IMR-90 (cell line): Measurements from ENCODE around the gene SLC27A2. TPM values are rescaled to one million over a fixed set of nuclear protein-coding genes. Genes with fewer than 3 reads are reported as not detected.

Experiments
- ATAC-seq: fragments of 200-7000 bp; cut with Tn5 transposase; 2 replicates; pipeline ENCODE4 v1.9.1; 2020; ENCODE audit warnings: low read depth, mild to moderate bottlenecking, moderate library complexity
- BruUV-seq: library from RNA; stranded (reverse); fragments of 400-500 nt; replicated peaks from 2 replicates; lab custom pipeline; 2021; lab: Mats Ljungman, UMichigan
- CTCF ChIA-PET: fragments of 300-600 bp; formaldehyde crosslinking; extraction: SDS; loops from one replicate; lab custom pipeline; 2021; ENCODE audit warnings: antibody characterized with exemption; lab: Yijun Ruan, JAX
- POLR2A ChIA-PET: fragments of 300-600 bp; sonication (Branson Sonifier 250); formaldehyde crosslinking; loops from one replicate; lab custom pipeline; 2022; ENCODE audit warnings: antibody characterized with exemption; ENCODE audit not compliant: unreplicated experiment; lab: Charles Lee
- DNase-seq: peaks from one replicate; pipeline ENCODE4 v3.0.0; 2013
- H2AFZ ChIP-seq: replicated peaks from 2 replicates; pipeline ENCODE3; 2013; ENCODE audit warnings: low read length, mild to moderate bottlenecking; ENCODE audit not compliant: poor library complexity
- H2AK5ac ChIP-seq: 2 replicates; pipeline ENCODE4 v1.6.1; 2013; ENCODE audit warnings: low read depth, low read length, inconsistent platforms
- H2AK9ac ChIP-seq: replicated peaks from 2 replicates; pipeline ENCODE3; 2013; ENCODE audit warnings: mild to moderate bottlenecking, low read depth, low read length, moderate library complexity; ENCODE audit not compliant: poor library complexity
- H2BK120ac ChIP-seq: 2 replicates; pipeline ENCODE4 v1.6.1; 2013; ENCODE audit warnings: low read depth, low read length, inconsistent platforms
- H2BK15ac ChIP-seq: 3 replicates; pipeline ENCODE4 v1.6.1; 2013; ENCODE audit warnings: low read depth, low read length, inconsistent platforms
- H2BK20ac ChIP-seq: 2 replicates; pipeline ENCODE4 v1.6.1; 2013; ENCODE audit warnings: low read depth, mild to moderate bottlenecking, inconsistent platforms, low read length, moderate library complexity
- H2BK5ac ChIP-seq: 2 replicates; pipeline ENCODE4 v1.6.1; 2013; ENCODE audit warnings: mild to moderate bottlenecking, low read depth, low read length, inconsistent platforms; ENCODE audit not compliant: poor library complexity, severe bottlenecking
- H3K14ac ChIP-seq: replicated peaks from 2 replicates; pipeline ENCODE4 v1.6.1; 2013; ENCODE audit warnings: low read depth, low read length, inconsistent platforms
- H3K18ac ChIP-seq: 2 replicates; pipeline ENCODE4 v1.6.1; 2013; ENCODE audit warnings: low read depth, low read length, control low read depth
- H3K23ac ChIP-seq: 2 replicates; pipeline ENCODE4 v1.6.1; 2013; ENCODE audit warnings: low read depth, low read length, inconsistent platforms
- H3K27ac ChIP-seq: 2 replicates; pipeline ENCODE4 v1.5.1; 2013; ENCODE audit warnings: mild to moderate bottlenecking, control low read depth, low read length; ENCODE audit not compliant: insufficient read depth
- H3K27me3 ChIP-seq: 2 replicates; pipeline ENCODE4 v1.6.1; 2013; ENCODE audit warnings: low read length; ENCODE audit not compliant: control insufficient read depth, insufficient read depth
- H3K36me3 ChIP-seq: 2 replicates; pipeline ENCODE4 v1.6.1; 2013; ENCODE audit warnings: low read length, mixed read lengths; ENCODE audit not compliant: control insufficient read depth, insufficient read depth
- H3K4ac ChIP-seq: 2 replicates; pipeline ENCODE4 v1.6.1; 2013; ENCODE audit warnings: low read depth, low read length, inconsistent platforms
- H3K4me1 ChIP-seq: 2 replicates; pipeline ENCODE4 v1.6.1; 2013; ENCODE audit warnings: low read length, mixed read lengths; ENCODE audit not compliant: control insufficient read depth, insufficient read depth
- H3K4me2 ChIP-seq: 2 replicates; pipeline ENCODE4 v1.6.1; 2013; ENCODE audit warnings: low read depth, mild to moderate bottlenecking, control low read depth, low read length, moderate library complexity
- H3K4me3 ChIP-seq: 2 replicates; pipeline ENCODE4 v1.5.1; 2013; ENCODE audit warnings: low read depth, mild to moderate bottlenecking, control low read depth, low read length, moderate library complexity; ENCODE audit not compliant: insufficient read depth
- H3K56ac ChIP-seq: 2 replicates; pipeline ENCODE4 v1.6.1; 2013; ENCODE audit warnings: low read length, inconsistent platforms; ENCODE audit not compliant: insufficient read depth; ENCODE audit errors: extremely low read depth
- H3K79me1 ChIP-seq, 2 experiments: 2 replicates each; pipeline ENCODE4 v1.6.1; 2013; ENCODE audit warnings: low read length in 2 of 2, inconsistent platforms in 1 of 2, low read depth in 1 of 2
- H3K9ac ChIP-seq: 2 replicates; pipeline ENCODE4 v1.6.1; 2013; ENCODE audit warnings: low read depth, low read length, control low read depth
- H3K9me1 ChIP-seq: 2 replicates; pipeline ENCODE4 v1.6.1; 2013; ENCODE audit warnings: low read length, inconsistent platforms; ENCODE audit not compliant: insufficient read depth
- H3K9me3 ChIP-seq: 2 replicates; pipeline ENCODE4 v1.6.1; 2013; ENCODE audit warnings: low read length; ENCODE audit not compliant: control insufficient read depth, insufficient read depth
- H4K20me1 ChIP-seq: 2 replicates; pipeline ENCODE4 v1.6.1; 2013; ENCODE audit warnings: low read length, inconsistent platforms; ENCODE audit not compliant: insufficient read depth
- H4K5ac ChIP-seq: 2 replicates; pipeline ENCODE4 v1.6.1; 2013; ENCODE audit warnings: mild to moderate bottlenecking, low read depth, low read length, control low read depth
- H4K8ac ChIP-seq, 2 experiments: 2 replicates each; pipeline ENCODE4 v1.6.1; 2013; ENCODE audit warnings: low read depth in 2 of 2, low read length in 2 of 2, control low read depth in 1 of 2, inconsistent platforms in 1 of 2
- H4K91ac ChIP-seq: 2 replicates; pipeline ENCODE4 v1.6.1; 2013; ENCODE audit warnings: low read depth, low read length, inconsistent platforms; ENCODE audit not compliant: insufficient read depth
- BHLHE40 ChIP-seq: fragments of 150-350 bp; IDR thresholded peaks from 2 replicates; pipeline ENCODE4 v1.6.1; 2016; ENCODE audit warnings: mild to moderate bottlenecking, low read depth, low read length
- CEBPB ChIP-seq: IDR thresholded peaks from 2 replicates; pipeline ENCODE4 v1.6.1; 2012; ENCODE audit warnings: low read depth, low read length, improper control_type of control experiment
- CHD1 ChIP-seq: IDR thresholded peaks from 2 replicates; pipeline ENCODE4 v1.6.1; 2012; ENCODE audit warnings: low read depth, low read length, improper control_type of control experiment
- ELK1 ChIP-seq: fragments of 150-350 bp; IDR thresholded peaks from 2 replicates; pipeline ENCODE4 v1.6.1; 2016; ENCODE audit warnings: low read depth, mild to moderate bottlenecking, low read length, moderate library complexity, borderline replicate concordance
- FOS ChIP-seq: fragments of 150-350 bp; IDR thresholded peaks from 2 replicates; pipeline ENCODE4 v1.6.1; 2016; ENCODE audit warnings: low read depth, low read length
- MXI1 ChIP-seq: IDR thresholded peaks from 2 replicates; pipeline ENCODE4 v1.6.1; 2012; ENCODE audit warnings: low read depth, mild to moderate bottlenecking, low read length, moderate library complexity, borderline replicate concordance
- NFE2L2 ChIP-seq: fragments of 150-350 bp; IDR thresholded peaks from 2 replicates; pipeline ENCODE4 v1.6.1; 2016; ENCODE audit warnings: low read depth, mild to moderate bottlenecking, low read length
- POLR2A ChIP-seq: IDR thresholded peaks from 2 replicates; pipeline ENCODE4 v1.6.1; 2012; ENCODE audit warnings: mild to moderate bottlenecking, low read depth, low read length
- RAD21 ChIP-seq: IDR thresholded peaks from 2 replicates; pipeline ENCODE4 v1.6.1; 2012; ENCODE audit warnings: low read length, improper control_type of control experiment
- RCOR1 ChIP-seq: IDR thresholded peaks from 2 replicates; pipeline ENCODE4 v1.6.1; 2012; ENCODE audit warnings: mild to moderate bottlenecking, low read length, improper control_type of control experiment; ENCODE audit not compliant: insufficient replicate concordance
- RFX5 ChIP-seq: IDR thresholded peaks from 2 replicates; pipeline ENCODE4 v1.8.0; 2012; ENCODE audit warnings: low read depth, mild to moderate bottlenecking, low read length, moderate library complexity
- dilution Hi-C: fragments of 300-500 bp; cut with HindIII; formaldehyde crosslinking; loops from one replicate; pipeline ENCODE4 v1.14.3; 2018; ENCODE audit warnings: low sequenced_read_pairs; ENCODE audit not compliant: unreplicated experiment
- in situ Hi-C: fragments of 300-500 bp; cut with MboI; formaldehyde crosslinking; loops from 3 replicates; pipeline ENCODE4 v1.14.3; 2019; ENCODE audit warnings: low sequenced_read_pairs, inconsistent platforms, mixed read lengths
- intact Hi-C: fragments of 100-400 bp; cut with micrococcal nuclease; formaldehyde crosslinking; loops from 2 replicates; pipeline ENCODE4 v1.10.0; 2022
- polyA plus RNA-seq, 3 experiments: library from polyadenylated mRNA; depleted of rRNA; stranded (reverse); fragments of >200 nt; gene quantifications; 2 replicates each; pipeline ENCODE4 v1.2.3, GENCODE V29; 2012; ENCODE audit warnings: low replicate concordance in 1 of 3
- total RNA-seq: library from RNA; depleted of rRNA; stranded (reverse); fragments of >200 nt; gene quantifications from 2 replicates; pipeline ENCODE4 v1.2.3, GENCODE V29; 2012
- TF ChIP-seq, protein P1 (sequence below): fragments of 150-350 bp; IDR thresholded peaks from 2 replicates; pipeline ENCODE4 v1.6.1; 2017; ENCODE audit warnings: mild to moderate bottlenecking, antibody characterized with exemption, low read length, low read depth

The SLC27A2 gene
- total and polyA plus RNA-seq, 2 of the 4 experiments (the other 2 are of a cell fraction): under 0.01 TPM; not detected in 1

DNA sequence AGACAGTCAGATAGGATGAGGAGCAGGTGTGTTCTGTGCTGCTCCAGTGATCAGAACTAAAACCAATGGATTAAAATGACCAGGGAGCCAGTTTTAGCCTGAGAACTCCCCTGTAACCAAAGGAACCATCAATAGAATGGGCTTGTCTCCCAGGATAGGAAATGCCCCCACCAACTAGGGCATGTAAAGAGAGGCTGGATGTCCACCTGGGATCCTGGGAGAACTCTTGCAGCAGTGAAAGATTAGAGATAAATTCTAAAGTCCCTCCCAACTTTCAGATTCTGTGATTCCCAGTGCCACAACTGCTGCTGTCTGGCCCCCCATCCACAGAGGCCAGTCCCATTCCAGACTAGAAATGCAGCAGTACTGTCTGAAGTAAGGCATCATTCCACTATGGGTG, 49.8 kb downstream of the SLC27A2 start:
- H2BK120ac ChIP-seq: no peak overlapping the region
- no peak overlapping the region for H4K8ac ChIP-seq
- no peak overlapping the region for H2BK15ac ChIP-seq
- POLR2A ChIA-PET: no interaction called here
- H3K9me1 ChIP-seq: peaks cover 8% of the 10 kb centered on the region; the same call in 1 of the 2 replicates
- peak overlapping the region; percentile 33; the same call in 1 of the 2 replicates for H2BK20ac ChIP-seq
- no peak overlapping the region for H3K4me3 ChIP-seq
- no peak overlapping the region for H3K4me2 ChIP-seq
- no peaks in the 10 kb centered on the region for H3K79me1 ChIP-seq
- no peak overlapping the region for H3K23ac ChIP-seq
- no peak overlapping the region for H4K91ac ChIP-seq
- H2AFZ ChIP-seq: no peak overlapping the region
- intact Hi-C loops: no loop called here
- H3K18ac ChIP-seq: no peak overlapping the region
- dilution Hi-C loops: no loop called here
- BruUV-seq: no TSS peak
- H3K9ac ChIP-seq: no peak overlapping the region
- no peak overlapping the region for H3K56ac ChIP-seq
- H3K36me3 ChIP-seq: no peaks in the 10 kb centered on the region
- TF ChIP-seq BHLHE40 (no peak), POLR2A (no peak), MXI1 (no peak), RAD21 (no peak), RCOR1 (no peak), NFE2L2 (no peak), CHD1 (no peak), ELK1 (no peak), RFX5 (no peak), FOS (no peak), CEBPB (no peak)
- TF ChIP-seq, protein P1, sequence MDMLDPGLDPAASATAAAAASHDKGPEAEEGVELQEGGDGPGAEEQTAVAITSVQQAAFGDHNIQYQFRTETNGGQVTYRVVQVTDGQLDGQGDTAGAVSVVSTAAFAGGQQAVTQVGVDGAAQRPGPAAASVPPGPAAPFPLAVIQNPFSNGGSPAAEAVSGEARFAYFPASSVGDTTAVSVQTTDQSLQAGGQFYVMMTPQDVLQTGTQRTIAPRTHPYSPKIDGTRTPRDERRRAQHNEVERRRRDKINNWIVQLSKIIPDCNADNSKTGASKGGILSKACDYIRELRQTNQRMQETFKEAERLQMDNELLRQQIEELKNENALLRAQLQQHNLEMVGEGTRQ: no peak
- H3K27me3 ChIP-seq: no peaks in the 10 kb centered on the region
- CTCF ChIA-PET: interaction anchor here (3.2 kb wide), 1 partner anchor 10 kb away, joined by 9 read pairs; no protein-coding TSS in a partner anchor
- DNase-seq: no peak
- H4K20me1 ChIP-seq: no peaks in the 10 kb centered on the region
- no peak overlapping the region for H3K27ac ChIP-seq
- no peak overlapping the region for H2AK9ac ChIP-seq
- in situ Hi-C loops: no loop called here
- no peaks in the 10 kb centered on the region for H3K9me3 ChIP-seq
- H2BK5ac ChIP-seq: no peak overlapping the region
- peaks cover 1% of the 10 kb centered on the region; the same call in 1 of the 2 replicates for H3K4me1 ChIP-seq
- H2AK5ac ChIP-seq: no peak overlapping the region
- no peak for ATAC-seq
- H3K4ac ChIP-seq: no peak overlapping the region
- no peak overlapping the region for H4K5ac ChIP-seq
- no peak overlapping the region for H3K14ac ChIP-seq
